GM18511 (cell line): Measurements from ENCODE around the gene CST5.
"Not testable (repeated sequence)": the region's sequence is repeated elsewhere in the genome, so short reads cannot be mapped to it uniquely, and the experiment has no call there.

Experiments used
- ATAC-seq: cut with Tn5 transposase; IDR thresholded peaks from one replicate; pipeline ENCODE4 v1.9.1; 2021; ENCODE audit warnings: mild to moderate bottlenecking, moderate library complexity; ENCODE audit not compliant: unreplicated experiment

Gene CST5, protein sequence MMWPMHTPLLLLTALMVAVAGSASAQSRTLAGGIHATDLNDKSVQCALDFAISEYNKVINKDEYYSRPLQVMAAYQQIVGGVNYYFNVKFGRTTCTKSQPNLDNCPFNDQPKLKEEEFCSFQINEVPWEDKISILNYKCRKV

DNA sequence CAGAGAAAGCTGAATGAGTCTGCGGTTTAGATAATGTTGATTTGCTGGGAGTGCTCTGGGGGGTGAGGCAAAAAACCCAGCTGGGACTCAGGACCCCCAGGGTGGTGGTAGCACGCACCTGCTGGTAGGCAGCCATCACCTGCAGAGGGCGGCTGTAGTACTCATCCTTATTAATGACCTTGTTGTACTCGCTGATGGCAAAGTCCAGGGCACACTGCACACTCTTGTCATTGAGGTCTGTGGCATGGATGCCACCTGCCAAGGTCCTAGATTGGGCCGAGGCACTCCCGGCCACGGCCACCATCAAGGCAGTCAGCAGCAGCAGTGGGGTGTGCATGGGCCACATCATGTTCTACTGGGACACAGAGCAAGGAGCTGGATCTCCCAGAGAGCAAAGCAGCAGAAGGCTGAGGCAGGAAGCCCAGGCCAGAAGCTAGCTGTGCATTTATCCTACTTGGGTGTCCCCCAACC is at the start of gene CST5:
Gene CST5, minus strand, starts transcription at position 421 of the 471 bp plus-strand sequence. Its CDS starts 72 bp downstream, at position 349.
- no peak for ATAC-seq

- ATAC-seq = no peak
Observed at GRCh38 chr20:23928788-23929187, 49.2 kb upstream of the CST5 start.

DNA sequence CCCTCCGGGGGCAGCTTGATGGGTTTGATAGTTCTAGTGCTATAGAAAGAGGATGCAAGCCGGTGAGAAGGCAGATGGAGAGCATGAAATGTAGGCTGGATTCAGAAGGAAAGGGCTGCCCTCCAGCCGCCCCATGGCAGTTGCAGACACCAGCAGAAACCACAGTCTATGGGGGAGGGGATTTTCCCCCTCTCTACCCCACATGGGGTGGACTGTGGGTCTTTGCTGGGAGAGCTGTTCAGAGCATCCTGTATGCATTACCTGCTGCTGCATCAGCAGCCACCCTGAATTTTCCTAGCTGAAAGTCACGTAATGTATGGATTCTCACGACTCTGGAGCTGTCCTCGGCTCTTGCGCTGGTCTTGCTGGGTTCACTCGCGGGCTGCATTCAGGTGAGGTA is 48.8 kb upstream of the CST5 start:
- ATAC-seq = no peak

- ATAC-seq = no peak
Observed at GRCh38 chr20:23926944-23927872, 47.7 kb upstream of the CST5 start.

DNA sequence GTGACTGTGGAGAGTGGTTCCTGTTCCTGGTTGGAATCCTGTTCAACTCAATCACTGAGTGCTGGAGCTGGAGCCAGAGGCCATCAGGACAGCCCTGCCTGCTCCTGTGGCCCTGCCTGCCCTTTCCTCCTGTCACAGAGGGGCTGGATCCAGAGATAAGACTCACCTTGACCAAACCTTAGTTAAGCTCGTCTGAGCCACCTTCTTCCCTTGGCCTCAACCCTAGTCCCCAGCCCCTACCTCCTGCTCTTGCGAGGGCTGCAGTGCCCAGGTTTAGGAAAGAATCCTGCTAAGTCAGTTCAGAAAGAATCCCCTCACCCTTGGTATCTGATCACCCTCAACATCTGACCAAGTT is 47.0 kb upstream of the CST5 start:
- ATAC-seq = no peak

DNA sequence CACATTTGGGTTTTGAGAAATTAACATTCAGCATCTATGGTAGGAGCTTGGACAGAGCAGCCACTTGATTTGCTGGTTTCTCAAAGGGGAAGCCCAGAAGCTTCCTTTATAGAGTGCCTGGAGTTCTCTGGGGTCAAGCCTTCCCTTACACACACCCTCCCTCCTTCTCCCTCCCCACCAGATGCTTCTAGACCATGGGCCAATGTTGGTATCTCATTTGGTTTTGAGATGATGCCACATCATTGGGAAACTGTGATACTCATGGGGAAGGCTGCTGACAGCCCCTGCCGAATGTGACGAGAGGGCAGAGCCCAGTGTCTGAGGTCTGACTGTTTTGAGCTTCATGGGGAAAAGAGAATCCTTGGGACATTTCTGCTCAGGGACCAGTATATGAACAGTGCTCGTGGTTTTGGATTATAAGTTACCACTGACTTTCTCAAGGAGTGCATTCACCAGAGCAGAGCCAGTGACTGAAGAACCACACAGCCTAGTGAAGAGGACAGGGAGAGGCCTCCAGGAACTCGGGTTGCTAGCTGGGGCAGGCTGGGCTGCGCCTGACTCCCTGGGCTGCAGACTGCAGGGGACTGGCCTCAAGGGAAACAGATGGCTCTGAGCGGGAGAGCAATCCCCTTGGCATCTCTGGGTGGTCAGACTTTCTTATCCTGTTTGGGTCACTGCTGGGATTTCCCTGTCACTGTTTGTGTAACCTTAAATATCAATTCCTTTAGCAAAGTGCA is 46.4 kb upstream of the CST5 start:
- no peak for ATAC-seq

GRCh38 chr20:23924751-23925150 is 45.2 kb upstream of the CST5 start:
- no peak for ATAC-seq

GRCh38 chr20:23923891-23924435 is 44.4 kb upstream of the CST5 start:
- no peak for ATAC-seq

DNA sequence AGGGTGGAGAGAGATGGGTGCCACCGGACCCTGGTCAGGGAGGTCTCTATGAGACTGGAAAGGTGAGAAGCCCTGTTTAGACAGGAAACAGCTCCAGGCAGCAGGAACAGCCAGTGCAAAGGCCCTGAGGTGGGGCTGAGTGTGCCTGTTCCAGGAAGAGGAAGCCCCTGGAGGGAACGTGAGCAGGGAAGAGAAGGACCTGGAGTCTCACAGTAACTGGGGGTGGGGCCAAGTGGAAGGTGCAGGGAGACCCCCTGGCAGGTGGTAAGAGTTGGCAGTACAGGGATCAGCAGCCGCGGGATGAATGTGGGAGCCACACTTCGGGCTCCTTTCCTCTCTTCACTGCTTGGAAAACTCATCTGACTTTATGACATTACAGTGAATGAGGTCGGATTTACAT is 43.8 kb upstream of the CST5 start:
- ATAC-seq = no peak

GRCh38 chr20:23920408-23921325 is 41.1 kb upstream of the CST5 start:
- no peak for ATAC-seq

DNA sequence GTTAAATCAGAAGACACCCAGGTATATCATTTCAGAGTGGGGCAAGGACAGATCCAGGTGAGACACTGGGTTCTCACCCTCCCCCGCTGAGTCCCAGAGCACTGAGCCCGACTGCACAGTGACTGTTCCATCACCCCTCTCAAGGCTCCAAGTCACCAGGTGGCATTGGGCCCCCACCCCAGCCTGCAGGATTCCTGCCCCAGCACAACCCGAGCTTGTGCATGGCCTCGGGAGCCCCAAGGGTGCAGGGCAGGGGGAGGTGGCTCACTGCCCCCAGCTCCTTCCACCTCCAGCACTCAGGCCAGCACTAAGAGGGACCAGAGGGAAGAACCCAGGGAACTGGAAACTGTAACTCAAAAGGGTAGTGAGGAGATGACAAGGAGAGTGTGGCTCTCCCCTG is 39.3 kb upstream of the CST5 start:
- ATAC-seq = no peak

GRCh38 chr20:23918101-23918862 is 38.7 kb upstream of the CST5 start:
- ATAC-seq = no peak

- ATAC-seq = no peak
Observed at GRCh38 chr20:23917024-23917725, 37.6 kb upstream of the CST5 start.

GRCh38 chr20:23915844-23916243 is 36.3 kb upstream of the CST5 start:
- ATAC-seq = no peak

DNA sequence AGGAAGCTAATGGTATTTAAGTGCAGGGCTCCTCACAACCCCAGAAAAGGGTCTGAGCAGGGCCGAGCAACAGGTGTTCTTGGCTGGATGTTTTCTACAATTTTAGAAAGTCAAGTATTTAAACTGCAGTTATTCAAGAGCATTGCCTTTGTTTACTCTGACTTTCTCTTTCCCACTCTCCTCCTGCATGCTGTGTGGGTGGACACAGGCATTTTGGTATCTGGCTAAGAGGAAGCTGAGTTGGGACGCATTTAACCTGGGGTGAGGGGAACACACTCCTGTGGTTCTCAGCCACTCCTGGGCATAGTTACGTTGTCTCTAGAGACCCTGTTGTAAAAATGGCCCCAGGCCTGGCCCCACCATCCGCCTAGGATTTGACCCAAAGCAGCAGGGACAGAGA is 34.9 kb upstream of the CST5 start:
- not testable (repeated sequence) for ATAC-seq

- ATAC-seq = no peak
Observed at GRCh38 chr20:23910210-23910609, 30.7 kb upstream of the CST5 start.

GRCh38 chr20:23909390-23909789 is 29.8 kb upstream of the CST5 start:
- ATAC-seq = no peak

DNA sequence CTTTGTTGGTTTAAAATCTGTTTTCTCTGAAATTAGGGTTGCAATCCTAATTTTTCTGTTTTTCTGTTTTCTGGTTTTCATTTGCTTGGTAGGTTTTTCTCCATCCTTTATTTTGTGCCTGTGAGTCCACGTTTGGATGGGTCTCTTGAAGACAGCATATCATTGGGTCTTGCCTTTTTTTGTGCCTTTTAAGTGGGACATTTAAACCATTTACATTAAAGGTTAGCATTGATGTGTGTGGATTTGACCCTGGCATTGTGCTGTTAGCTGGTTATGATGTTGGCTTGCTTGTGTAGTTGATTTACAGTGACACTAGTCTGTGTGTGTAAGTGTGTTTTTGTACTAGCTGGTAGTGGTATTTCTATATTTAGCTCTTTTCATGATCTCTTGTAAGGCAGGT is 28.0 kb upstream of the CST5 start:
- ATAC-seq = no peak

DNA sequence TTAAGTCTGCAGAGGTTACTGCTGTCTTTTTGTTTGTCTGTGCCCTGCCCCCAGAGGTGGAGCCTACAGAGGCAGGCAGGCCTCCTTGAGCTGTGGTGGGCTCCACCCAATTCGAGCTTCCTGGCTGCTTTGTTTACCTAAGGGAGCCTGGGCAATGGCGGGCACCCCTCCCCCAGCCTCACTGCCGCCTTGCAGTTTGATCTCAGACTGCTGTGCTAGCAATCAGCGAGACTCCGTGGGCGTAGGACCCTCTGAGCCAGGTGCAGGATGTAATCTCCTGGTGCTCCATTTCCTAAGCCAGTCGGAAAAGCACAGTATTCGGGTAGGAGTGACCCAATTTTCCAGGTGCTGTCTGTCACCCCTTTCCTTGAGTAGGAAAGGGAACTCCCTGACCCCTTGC is 22.8 kb upstream of the CST5 start:
- not testable (repeated sequence) for ATAC-seq
